ENCODE measurements around the gene IGF2R.

Gene IGF2R

GRCh38 chr6:160015778-160016684 lies 47.1 kb downstream of the IGF2R start:
- Histone ChIP-seq H3K27ac (ENCODE audit: low read length) (no peak overlapping the region), H3K4me2 (ENCODE audit: low read length) (no peak overlapping the region), H3K4me3 (ENCODE audit: low read length) (no peak overlapping the region), H3K9ac (ENCODE audit: low read length) (no peak overlapping the region), H3K36me3 (replicated peaks; ENCODE audit: low read depth, low read length) (no peaks in the 10 kb centered on the region), H3K79me2 (ENCODE audit: low read length) (no peaks in the 10 kb centered on the region), H3K9me3 (ENCODE audit: insufficient read depth, low read length) (no peaks in the 10 kb centered on the region), H4K20me1 (ENCODE audit: insufficient read depth, low read length) (no peaks in the 10 kb centered on the region), H3K4me1 (ENCODE audit: low read length) (no peaks in the 10 kb centered on the region), H3K27me3 (ENCODE audit: low read depth, low read length) (no peaks in the 10 kb centered on the region), H2AFZ (ENCODE audit: low read depth, low read length) (no peak overlapping the region)
- TF ChIP-seq EZH2phosphoT487 (IDR thresholded peaks at IDR 0.05; ENCODE audit: low read depth) (no peak), CTCF (IDR thresholded peaks at IDR 0.05; ENCODE audit: low read depth, low read length) (no peak)

- Histone ChIP-seq H3K9ac (ENCODE audit: low read length) (no peak overlapping the region), H3K27ac (ENCODE audit: low read length) (no peak overlapping the region), H3K27me3 (ENCODE audit: low read depth, low read length) (no peaks in the 10 kb centered on the region), H3K4me2 (ENCODE audit: low read length) (no peak overlapping the region), H3K36me3 (replicated peaks; ENCODE audit: low read depth, low read length) (no peaks in the 10 kb centered on the region), H3K9me3 (ENCODE audit: insufficient read depth, low read length) (no peaks in the 10 kb centered on the region), H2AFZ (ENCODE audit: low read depth, low read length) (no peak overlapping the region), H3K4me3 (ENCODE audit: low read length) (no peak overlapping the region), H4K20me1 (ENCODE audit: insufficient read depth, low read length) (no peaks in the 10 kb centered on the region), H3K79me2 (ENCODE audit: low read length) (no peaks in the 10 kb centered on the region), H3K4me1 (ENCODE audit: low read length) (no peaks in the 10 kb centered on the region)
- TF ChIP-seq CTCF (IDR thresholded peaks at IDR 0.05; ENCODE audit: low read depth, low read length) (no peak), EZH2phosphoT487 (IDR thresholded peaks at IDR 0.05; ENCODE audit: low read depth) (no peak)
These were observed 53.2 kb downstream of the IGF2R start for GRCh38 chr6:160022101-160022500.

- Histone ChIP-seq H3K27me3 (ENCODE audit: low read depth, low read length) (no peaks in the 10 kb centered on the region), H3K4me3 (ENCODE audit: low read length) (no peak overlapping the region), H2AFZ (ENCODE audit: low read depth, low read length) (no peak overlapping the region), H3K79me2 (ENCODE audit: low read length) (no peaks in the 10 kb centered on the region), H3K36me3 (replicated peaks; ENCODE audit: low read depth, low read length) (no peaks in the 10 kb centered on the region), H4K20me1 (ENCODE audit: insufficient read depth, low read length) (no peaks in the 10 kb centered on the region), H3K4me2 (ENCODE audit: low read length) (no peak overlapping the region), H3K9ac (ENCODE audit: low read length) (no peak overlapping the region), H3K4me1 (ENCODE audit: low read length) (no peaks in the 10 kb centered on the region), H3K9me3 (ENCODE audit: insufficient read depth, low read length) (no peaks in the 10 kb centered on the region), H3K27ac (ENCODE audit: low read length) (no peak overlapping the region)
- TF ChIP-seq CTCF (IDR thresholded peaks at IDR 0.05; ENCODE audit: low read depth, low read length) (no peak), EZH2phosphoT487 (IDR thresholded peaks at IDR 0.05; ENCODE audit: low read depth) (no peak)
These were observed 53.9 kb downstream of the IGF2R start for GRCh38 chr6:160022793-160023192.

- H3K9me3 ChIP-seq (ENCODE audit: insufficient read depth, low read length), result no peaks in the 10 kb centered on the region
- H2AFZ ChIP-seq (ENCODE audit: low read depth, low read length), result no peak overlapping the region
- H3K4me1 ChIP-seq (ENCODE audit: low read length), result no peaks in the 10 kb centered on the region
- no peaks in the 10 kb centered on the region for H4K20me1 ChIP-seq (ENCODE audit: insufficient read depth, low read length)
- no peak overlapping the region for H3K4me3 ChIP-seq (ENCODE audit: low read length)
- no peak overlapping the region for H3K27ac ChIP-seq (ENCODE audit: low read length)
- no peak overlapping the region for H3K4me2 ChIP-seq (ENCODE audit: low read length)
- TF ChIP-seq EZH2phosphoT487 (IDR thresholded peaks at IDR 0.05; ENCODE audit: low read depth), result no peak
- TF ChIP-seq CTCF (IDR thresholded peaks at IDR 0.05; ENCODE audit: low read depth, low read length), result no peak
- H3K9ac ChIP-seq (ENCODE audit: low read length), result no peak overlapping the region
- no peaks in the 10 kb centered on the region for H3K79me2 ChIP-seq (ENCODE audit: low read length)
- no peaks in the 10 kb centered on the region for H3K36me3 ChIP-seq (replicated peaks; ENCODE audit: low read depth, low read length)
- H3K27me3 ChIP-seq (ENCODE audit: low read depth, low read length), result no peaks in the 10 kb centered on the region
These were observed 55.3 kb downstream of the IGF2R start for GRCh38 chr6:160024152-160024551.
